Measurements from ENCODE around the gene GABRG3. TPM values are rescaled to one million over a fixed set of nuclear protein-coding genes. Genes with fewer than 3 reads are reported as not detected.

Gene GABRG3
- total and polyA plus RNA-seq, 2 donors (not counting 3 experiments of a cell fraction or from before 2014, with no cell fraction given): not detected

DNA sequence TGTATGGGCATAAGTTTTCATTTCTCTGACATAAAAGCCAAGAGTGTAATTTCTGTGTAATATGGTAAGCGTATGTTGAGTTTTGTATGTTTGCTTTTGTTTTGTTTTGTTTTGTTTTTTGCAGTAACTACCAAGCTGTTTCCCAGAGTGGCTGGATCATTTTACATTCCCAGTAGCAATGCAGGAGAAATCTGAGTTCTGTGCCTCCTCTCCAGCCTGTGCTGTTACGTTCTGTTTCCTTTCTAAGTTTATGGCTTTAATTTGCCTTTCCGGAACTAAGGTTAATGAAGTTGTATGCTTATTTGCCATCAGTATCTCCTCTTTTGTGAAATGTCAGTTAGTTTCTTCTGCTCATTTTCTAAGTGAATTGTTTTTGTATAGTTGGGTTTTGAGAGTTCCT is 307.8 kb downstream of the GABRG3 start:
- BruUV-seq (replicated peaks): no TSS peak
- no peak overlapping the region for H2AFZ ChIP-seq (ENCODE audit: low read depth, low read length)

DNA sequence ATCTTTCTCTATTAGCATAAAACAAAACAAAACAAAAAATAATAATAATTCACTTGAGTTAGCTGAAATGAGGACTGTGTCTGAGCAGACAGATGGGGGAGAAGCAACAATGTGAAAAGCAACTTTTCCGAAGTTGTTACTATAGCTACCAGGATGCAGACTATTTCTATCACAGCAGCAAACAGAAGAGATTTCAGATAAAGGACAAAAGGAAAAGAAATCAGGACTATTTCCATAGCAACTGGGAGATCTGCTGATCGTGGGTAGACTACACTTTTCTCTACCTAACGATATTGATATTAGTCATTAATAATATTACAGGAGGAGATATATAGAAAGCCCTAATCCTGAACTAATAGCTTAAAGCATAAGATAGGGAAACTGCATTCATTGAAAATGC is 321.7 kb downstream of the GABRG3 start:
- Histone ChIP-seq H4K20me1 (replicated peaks; ENCODE audit: control insufficient read depth, extremely low read depth, insufficient read depth, low read length) (no peaks in the 10 kb centered on the region), H3K27ac (ENCODE audit: insufficient read depth, low read depth, low read length) (no peak overlapping the region), H3K9me3 (replicated peaks; ENCODE audit: control insufficient read depth, insufficient read depth, low read length) (no peaks in the 10 kb centered on the region), H3K9me1 (replicated peaks; ENCODE audit: control insufficient read depth, extremely low read depth, insufficient read depth, low read length) (no peaks in the 10 kb centered on the region), H3K36me3 (ENCODE audit: control insufficient read depth in 2 of 2, extremely low read depth in 1 of 2, insufficient read depth in 2 of 2, low read length in 2 of 2) (no peaks in the 10 kb centered on the region), H3K9ac (replicated peaks; ENCODE audit: extremely low read depth, insufficient read depth, low read length) (no peak overlapping the region), H3K27me3 (ENCODE audit: control insufficient read depth in 2 of 2, insufficient read depth in 2 of 2, low read length in 2 of 2) (no peaks in the 10 kb centered on the region), H3K79me2 (ENCODE audit: control insufficient read depth, insufficient read depth, low read length) (no peaks in the 10 kb centered on the region), H3K4me1 (ENCODE audit: control insufficient read depth, extremely low read depth, insufficient read depth, low read length) (no peaks in the 10 kb centered on the region), H3K4me3 (replicated peaks in 1 of 3; ENCODE audit: insufficient read depth in 1 of 3, low read depth in 1 of 3, low read length in 3 of 3) (no peak overlapping the region), H2AFZ (ENCODE audit: low read depth, low read length) (no peak overlapping the region), H3K4me2 (ENCODE audit: insufficient read depth, low read length) (no peak overlapping the region)
- no TSS peak for BruUV-seq (replicated peaks)
- DNase-seq (ENCODE audit: low read depth, low spot score) (no peak), FAIRE-seq (no peak)
- intact Hi-C loops (cut with micrococcal nuclease) (no loop called here), dilution Hi-C loops (cut with MboI; ENCODE audit: extremely low pct_ligation_motif_present, low sequenced_read_pairs) (no loop called here)
- ChIA-PET POLR2A (no interaction called here), CTCF (no interaction called here)
- TF ChIP-seq, protein P1, sequence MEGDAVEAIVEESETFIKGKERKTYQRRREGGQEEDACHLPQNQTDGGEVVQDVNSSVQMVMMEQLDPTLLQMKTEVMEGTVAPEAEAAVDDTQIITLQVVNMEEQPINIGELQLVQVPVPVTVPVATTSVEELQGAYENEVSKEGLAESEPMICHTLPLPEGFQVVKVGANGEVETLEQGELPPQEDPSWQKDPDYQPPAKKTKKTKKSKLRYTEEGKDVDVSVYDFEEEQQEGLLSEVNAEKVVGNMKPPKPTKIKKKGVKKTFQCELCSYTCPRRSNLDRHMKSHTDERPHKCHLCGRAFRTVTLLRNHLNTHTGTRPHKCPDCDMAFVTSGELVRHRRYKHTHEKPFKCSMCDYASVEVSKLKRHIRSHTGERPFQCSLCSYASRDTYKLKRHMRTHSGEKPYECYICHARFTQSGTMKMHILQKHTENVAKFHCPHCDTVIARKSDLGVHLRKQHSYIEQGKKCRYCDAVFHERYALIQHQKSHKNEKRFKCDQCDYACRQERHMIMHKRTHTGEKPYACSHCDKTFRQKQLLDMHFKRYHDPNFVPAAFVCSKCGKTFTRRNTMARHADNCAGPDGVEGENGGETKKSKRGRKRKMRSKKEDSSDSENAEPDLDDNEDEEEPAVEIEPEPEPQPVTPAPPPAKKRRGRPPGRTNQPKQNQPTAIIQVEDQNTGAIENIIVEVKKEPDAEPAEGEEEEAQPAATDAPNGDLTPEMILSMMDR (IDR thresholded peaks at IDR 0.05; ENCODE audit: extremely low read depth in 1 of 2, insufficient read depth in 1 of 2, low read depth in 1 of 2, low read length in 2 of 2): no peak
- no peak for TF ChIP-seq EZH2 (IDR thresholded peaks at IDR 0.05; ENCODE audit: borderline replicate concordance, low read depth, low read length, severe bottlenecking)

More for the DNA sequence above, 307.8 kb downstream of the GABRG3 start:
- intact Hi-C loops (cut with micrococcal nuclease): no loop called here
- H3K27me3 ChIP-seq (ENCODE audit: control insufficient read depth in 2 of 2, insufficient read depth in 2 of 2, low read length in 2 of 2): no peaks in the 10 kb centered on the region
- DNase-seq (ENCODE audit: low read depth, low spot score) (no peak), FAIRE-seq (no peak)
- no peak overlapping the region for H3K9ac ChIP-seq (replicated peaks; ENCODE audit: extremely low read depth, insufficient read depth, low read length)
- no peaks in the 10 kb centered on the region for H3K4me1 ChIP-seq (ENCODE audit: control insufficient read depth, extremely low read depth, insufficient read depth, low read length)
- no peak overlapping the region for H3K27ac ChIP-seq (ENCODE audit: insufficient read depth, low read depth, low read length)
- ChIA-PET POLR2A (no interaction called here), CTCF (no interaction called here)
- no peaks in the 10 kb centered on the region for H3K9me1 ChIP-seq (replicated peaks; ENCODE audit: control insufficient read depth, extremely low read depth, insufficient read depth, low read length)
- dilution Hi-C loops (cut with MboI; ENCODE audit: extremely low pct_ligation_motif_present, low sequenced_read_pairs): no loop called here
- H3K36me3 ChIP-seq (ENCODE audit: control insufficient read depth in 2 of 2, extremely low read depth in 1 of 2, insufficient read depth in 2 of 2, low read length in 2 of 2): no peaks in the 10 kb centered on the region
- H3K9me3 ChIP-seq (replicated peaks; ENCODE audit: control insufficient read depth, insufficient read depth, low read length): peaks cover 5% of the 10 kb centered on the region
- TF ChIP-seq GATA2 (IDR thresholded peaks at IDR 0.05; ENCODE audit: insufficient read depth, insufficient read length, low read depth, low read length) (no peak), POLR2AphosphoS5 (IDR thresholded peaks at IDR 0.05; ENCODE audit: insufficient read depth, low read depth, low read length) (no peak), JUN (IDR thresholded peaks at IDR 0.05; ENCODE audit: borderline replicate concordance, insufficient read depth, insufficient read length, low read depth) (no peak), MYC (IDR thresholded peaks at IDR 0.05; ENCODE audit: low read depth, low read length) (no peak)
- TF ChIP-seq, protein P1 (IDR thresholded peaks at IDR 0.05; ENCODE audit: extremely low read depth in 1 of 2, insufficient read depth in 1 of 2, low read depth in 1 of 2, low read length in 2 of 2): no peak
- no peak overlapping the region for H3K4me3 ChIP-seq (replicated peaks in 1 of 3; ENCODE audit: insufficient read depth in 1 of 3, low read depth in 1 of 3, low read length in 3 of 3)
- H3K4me2 ChIP-seq (ENCODE audit: insufficient read depth, low read length): no peak overlapping the region
- no peaks in the 10 kb centered on the region for H3K79me2 ChIP-seq (ENCODE audit: control insufficient read depth, insufficient read depth, low read length)
- H4K20me1 ChIP-seq (replicated peaks; ENCODE audit: control insufficient read depth, extremely low read depth, insufficient read depth, low read length): no peaks in the 10 kb centered on the region

Data from endothelial cell of umbilical vein (primary cell).